SH-SY5Y (cell line): ENCODE results near the gene ENOX2.

Experiments used
- GATA2 ChIP-seq: IDR thresholded peaks from 2 replicates; pipeline ENCODE4 v1.6.1; 2011; ENCODE audit warnings: mild to moderate bottlenecking, low read depth, low read length
- GATA3 ChIP-seq: IDR thresholded peaks from 2 replicates; pipeline ENCODE4 v1.6.1; 2011; ENCODE audit warnings: low read depth, mild to moderate bottlenecking, low read length, moderate library complexity

DNA sequence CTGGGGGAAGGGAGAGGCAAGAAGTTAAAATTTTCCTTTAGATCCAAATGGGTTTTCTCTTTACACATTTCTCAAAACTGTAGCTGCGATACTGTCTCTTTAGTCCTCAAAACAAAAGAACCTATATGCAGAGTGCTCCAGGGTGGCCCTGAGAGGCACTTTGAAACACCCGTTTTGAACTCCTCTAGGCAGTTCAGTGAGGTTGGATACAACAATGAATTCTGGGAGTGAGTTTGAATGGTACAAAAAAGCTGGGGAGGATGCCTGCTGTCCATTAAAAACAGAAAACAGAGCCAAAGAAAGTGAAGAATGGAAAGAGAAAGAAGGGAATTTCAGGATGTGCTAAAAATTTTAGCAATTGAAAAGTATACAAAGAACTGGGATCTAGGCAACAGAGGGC is 23.1 kb downstream of the ENOX2 start:
- TF ChIP-seq GATA2 (no peak), GATA3 (no peak)
